Umbilical cord (tissue), 2 donors: ENCODE data around the gene SIRT1. TPM values are rescaled to one million over a fixed set of nuclear protein-coding genes. Genes with fewer than 3 reads are reported as not detected.
"Not testable (repeated sequence)": the region's sequence is repeated elsewhere in the genome, so short reads cannot be mapped to it uniquely, and the experiment has no call there.

Source experiments
- DNase-seq: peaks from one replicate; pipeline ENCODE4 v3.0.0-alpha.2; 2015; ENCODE audit warnings: low spot score
- total RNA-seq: library from RNA; depleted of rRNA; stranded (reverse); fragments of >200 nt; gene quantifications from one replicate; pipeline ENCODE4 v1.2.3, GENCODE V29; 2014; ENCODE audit warnings: low replicate concordance; ENCODE audit not compliant: insufficient read depth

SIRT1 gene
- total RNA-seq, 1 donor from 2014 or later: 20.0 TPM

- no peak for DNase-seq
Observed at GRCh38 chr10:67955614-67956013, 71.2 kb downstream of the SIRT1 start.

GRCh38 chr10:67959839-67960476, 75.5 kb downstream of the SIRT1 start:
- DNase-seq: peak; percentile 4

- no peak for DNase-seq
Observed at GRCh38 chr10:67965456-67965855, 81.0 kb downstream of the SIRT1 start.

GRCh38 chr10:67966035-67966434, 81.6 kb downstream of the SIRT1 start:
- DNase-seq: not testable (repeated sequence)

Other genes starting within 250 kb of the SIRT1 start
- gene CTNNA3, start 188.5 kb upstream of the SIRT1 start, total RNA-seq: 32.7 TPM
- gene DNAJC12, start 46.5 kb upstream of the SIRT1 start, total RNA-seq: 6.7 TPM
- 102 TPM for gene HERC4, start 190.6 kb downstream of the SIRT1 start, total RNA-seq
- gene MYPN, start 224.8 kb downstream of the SIRT1 start, total RNA-seq: 1.4 TPM